ENCODE data around the gene PPP1R12A.

PPP1R12A gene

GRCh38 chr12:79747274-79747673 lies 187.6 kb downstream of the PPP1R12A start:
- H3K36me3 ChIP-seq (ENCODE audit: control insufficient read depth in 2 of 2, insufficient read depth in 1 of 2, low read length in 2 of 2) = no peaks in the 10 kb centered on the region
- ChIA-PET POLR2A (no interaction called here), CTCF (interaction anchor here (0.6 kb wide), 1 partner anchor 14 kb away, joined by 3 read pairs; no protein-coding TSS in a partner anchor)
- H3K4me3 ChIP-seq (ENCODE audit: low read depth, low read length) = no peak overlapping the region
- no peak overlapping the region for H3K27ac ChIP-seq (ENCODE audit: extremely low read depth, low read depth, low read length)
- H3K4me1 ChIP-seq (ENCODE audit: control insufficient read depth, insufficient read depth, low read length) = no peaks in the 10 kb centered on the region
- TF ChIP-seq ZNF391 (tag by site-specific recombination; IDR thresholded peaks at IDR 0.05; ENCODE audit: borderline replicate concordance, low read depth) = no peak
- TF ChIP-seq ZNF311 (tag by site-specific recombination; IDR thresholded peaks at IDR 0.05; ENCODE audit: borderline replicate concordance) = no peak
- no peak for TF ChIP-seq ZNF302 (tag by site-specific recombination; IDR thresholded peaks at IDR 0.05; ENCODE audit: low read depth)
- no peak for TF ChIP-seq ZNF530 (tag by site-specific recombination; IDR thresholded peaks at IDR 0.05; ENCODE audit: low read depth)
- TF ChIP-seq GLI2 (tag by site-specific recombination; IDR thresholded peaks at IDR 0.05; ENCODE audit: borderline replicate concordance, low read depth) = no peak
- TF ChIP-seq GLIS1 (tag by site-specific recombination; IDR thresholded peaks at IDR 0.05) = no peak
- TF ChIP-seq GLIS2 (tag by site-specific recombination; IDR thresholded peaks at IDR 0.05) = no peak
- no peak for TF ChIP-seq ZNF221 (tag by site-specific recombination; IDR thresholded peaks at IDR 0.05; ENCODE audit: borderline replicate concordance)
- TF ChIP-seq ZNF639 (tag by site-specific recombination; IDR thresholded peaks at IDR 0.05) = no peak
- TF ChIP-seq, protein P1, sequence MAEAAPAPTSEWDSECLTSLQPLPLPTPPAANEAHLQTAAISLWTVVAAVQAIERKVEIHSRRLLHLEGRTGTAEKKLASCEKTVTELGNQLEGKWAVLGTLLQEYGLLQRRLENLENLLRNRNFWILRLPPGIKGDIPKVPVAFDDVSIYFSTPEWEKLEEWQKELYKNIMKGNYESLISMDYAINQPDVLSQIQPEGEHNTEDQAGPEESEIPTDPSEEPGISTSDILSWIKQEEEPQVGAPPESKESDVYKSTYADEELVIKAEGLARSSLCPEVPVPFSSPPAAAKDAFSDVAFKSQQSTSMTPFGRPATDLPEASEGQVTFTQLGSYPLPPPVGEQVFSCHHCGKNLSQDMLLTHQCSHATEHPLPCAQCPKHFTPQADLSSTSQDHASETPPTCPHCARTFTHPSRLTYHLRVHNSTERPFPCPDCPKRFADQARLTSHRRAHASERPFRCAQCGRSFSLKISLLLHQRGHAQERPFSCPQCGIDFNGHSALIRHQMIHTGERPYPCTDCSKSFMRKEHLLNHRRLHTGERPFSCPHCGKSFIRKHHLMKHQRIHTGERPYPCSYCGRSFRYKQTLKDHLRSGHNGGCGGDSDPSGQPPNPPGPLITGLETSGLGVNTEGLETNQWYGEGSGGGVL (tag by site-specific recombination; IDR thresholded peaks at IDR 0.05) = no peak
- TF ChIP-seq ZNF184 (tag by site-specific recombination; IDR thresholded peaks at IDR 0.05) = no peak
- TF ChIP-seq REPIN1 (tag by site-specific recombination; IDR thresholded peaks at IDR 0.05; ENCODE audit: low read depth) = no peak
- TF ChIP-seq ZNF433 (tag by site-specific recombination; IDR thresholded peaks at IDR 0.05; ENCODE audit: low read depth) = no peak
- TF ChIP-seq ZSCAN23 (tag by site-specific recombination; IDR thresholded peaks at IDR 0.05) = no peak
- TF ChIP-seq ZBTB44 (tag by site-specific recombination; IDR thresholded peaks at IDR 0.05) = no peak
- TF ChIP-seq IKZF3 (tag by site-specific recombination; IDR thresholded peaks at IDR 0.05) = no peak
- TF ChIP-seq MZF1 (tag by site-specific recombination; IDR thresholded peaks at IDR 0.05; ENCODE audit: borderline replicate concordance) = no peak
- no peak for TF ChIP-seq ZIC2 (tag by site-specific recombination; IDR thresholded peaks at IDR 0.05)
- no peak for TF ChIP-seq BCL11A (tag by site-specific recombination; IDR thresholded peaks at IDR 0.05; ENCODE audit: low read depth)
- no peak for TF ChIP-seq ZNF146 (tag by site-specific recombination; IDR thresholded peaks at IDR 0.05)
- H3K9me3 ChIP-seq (ENCODE audit: control insufficient read depth, insufficient read depth, low read depth, low read length) = no peaks in the 10 kb centered on the region

GRCh38 chr12:79737875-79738718 lies 196.8 kb downstream of the PPP1R12A start:
- POLR2A ChIA-PET = no interaction called here
- TF ChIP-seq ZNF660 (tag by site-specific recombination; IDR thresholded peaks at IDR 0.05) (peak; percentile 59; the same call in 1 of the 2 replicates), ZNF16 (tag by site-specific recombination; IDR thresholded peaks at IDR 0.05; ENCODE audit: low read depth) (no peak), ZNF555 (tag by site-specific recombination; conservative IDR thresholded peaks at IDR 0.05) (no peak), ZNF600 (tag by site-specific recombination; IDR thresholded peaks at IDR 0.05) (no peak), ZNF654 (tag by site-specific recombination; IDR thresholded peaks at IDR 0.05; ENCODE audit: low read depth) (peak; percentile 82)
- TF ChIP-seq, protein P2, sequence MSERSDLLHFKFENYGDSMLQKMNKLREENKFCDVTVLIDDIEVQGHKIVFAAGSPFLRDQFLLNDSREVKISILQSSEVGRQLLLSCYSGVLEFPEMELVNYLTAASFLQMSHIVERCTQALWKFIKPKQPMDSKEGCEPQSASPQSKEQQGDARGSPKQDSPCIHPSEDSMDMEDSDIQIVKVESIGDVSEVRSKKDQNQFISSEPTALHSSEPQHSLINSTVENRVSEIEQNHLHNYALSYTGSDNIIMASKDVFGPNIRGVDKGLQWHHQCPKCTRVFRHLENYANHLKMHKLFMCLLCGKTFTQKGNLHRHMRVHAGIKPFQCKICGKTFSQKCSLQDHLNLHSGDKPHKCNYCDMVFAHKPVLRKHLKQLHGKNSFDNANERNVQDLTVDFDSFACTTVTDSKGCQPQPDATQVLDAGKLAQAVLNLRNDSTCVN (tag by site-specific recombination; optimal IDR thresholded peaks at IDR 0.05) = no peak

More at GRCh38 chr12:79737875-79738718, 196.8 kb downstream of the PPP1R12A start:
- CTCF ChIA-PET = interaction anchor here (0.7 to 3.4 kb wide), 16 partner anchors 11 to 438 kb away, joined by 3 to 20 read pairs (median 3); no protein-coding TSS in a partner anchor
- Histone ChIP-seq H3K36me3 (ENCODE audit: control insufficient read depth in 2 of 2, insufficient read depth in 1 of 2, low read length in 2 of 2) (no peaks in the 10 kb centered on the region), H3K9me3 (ENCODE audit: control insufficient read depth, insufficient read depth, low read depth, low read length) (no peaks in the 10 kb centered on the region), H3K4me1 (ENCODE audit: control insufficient read depth, insufficient read depth, low read length) (no peaks in the 10 kb centered on the region), H3K27ac (ENCODE audit: extremely low read depth, low read depth, low read length) (no peak overlapping the region), H3K4me3 (ENCODE audit: low read depth, low read length) (no peak overlapping the region)
